ENCODE results near the gene PRTFDC1.

The PRTFDC1 gene

GRCh38 chr10:24968349-24968748, 15.9 kb upstream of the PRTFDC1 start:
- TF ChIP-seq CTCF (IDR thresholded peaks at IDR 0.05; ENCODE audit: low read depth, low read length, poor library complexity, severe bottlenecking) = no peak
- TF ChIP-seq EZH2phosphoT487 (IDR thresholded peaks at IDR 0.05; ENCODE audit: borderline replicate concordance, low read length) = no peak
- H3K9me3 ChIP-seq (ENCODE audit: control insufficient read depth, insufficient read depth, low read length) = no peaks in the 10 kb centered on the region
- H3K4me1 ChIP-seq (ENCODE audit: control insufficient read depth, low read length) = no peaks in the 10 kb centered on the region
- H3K27me3 ChIP-seq (ENCODE audit: control insufficient read depth, low read length) = 0 out of 2 replicates have a peak, but pooled peaks cover 2% of the 10 kb centered on the region
- no peaks in the 10 kb centered on the region for H3K36me3 ChIP-seq (ENCODE audit: control insufficient read depth, low read length)
- no peak overlapping the region for H3K27ac ChIP-seq (ENCODE audit: low read depth, low read length)
- H3K9me2 ChIP-seq (replicated peaks; ENCODE audit: control insufficient read depth, low read length) = no peaks in the 10 kb centered on the region
- H3F3A ChIP-seq (ENCODE audit: control insufficient read depth, insufficient read depth) = no peaks in the 10 kb centered on the region
- no peak overlapping the region for H3K4me3 ChIP-seq (ENCODE audit: low read length)
- H3K4me2 ChIP-seq (ENCODE audit: low read length) = no peak overlapping the region
- H3K79me2 ChIP-seq (ENCODE audit: control insufficient read depth, low read length) = no peaks in the 10 kb centered on the region
- no peaks in the 10 kb centered on the region for H4K20me1 ChIP-seq (ENCODE audit: control insufficient read depth, insufficient read depth, low read depth, low read length)

GRCh38 chr10:24966962-24967481, 14.6 kb upstream of the PRTFDC1 start:
- no peak for TF ChIP-seq EZH2phosphoT487 (IDR thresholded peaks at IDR 0.05; ENCODE audit: borderline replicate concordance, low read length)
- no peak for TF ChIP-seq CTCF (IDR thresholded peaks at IDR 0.05; ENCODE audit: low read depth, low read length, poor library complexity, severe bottlenecking)
- Histone ChIP-seq H4K20me1 (ENCODE audit: control insufficient read depth, insufficient read depth, low read depth, low read length) (no peaks in the 10 kb centered on the region), H3K27me3 (ENCODE audit: control insufficient read depth, low read length) (0 out of 2 replicates have a peak, but pooled peaks cover 5% of the 10 kb centered on the region), H3K9me3 (ENCODE audit: control insufficient read depth, insufficient read depth, low read length) (no peaks in the 10 kb centered on the region), H3K36me3 (ENCODE audit: control insufficient read depth, low read length) (no peaks in the 10 kb centered on the region), H3K4me1 (ENCODE audit: control insufficient read depth, low read length) (no peaks in the 10 kb centered on the region), H3K27ac (ENCODE audit: low read depth, low read length) (no peak overlapping the region), H3F3A (ENCODE audit: control insufficient read depth, insufficient read depth) (no peaks in the 10 kb centered on the region), H3K9me2 (replicated peaks; ENCODE audit: control insufficient read depth, low read length) (no peaks in the 10 kb centered on the region), H3K79me2 (ENCODE audit: control insufficient read depth, low read length) (no peaks in the 10 kb centered on the region), H3K4me2 (ENCODE audit: low read length) (no peak overlapping the region), H3K4me3 (ENCODE audit: low read length) (no peak overlapping the region)

GRCh38 chr10:24965051-24965450, 12.6 kb upstream of the PRTFDC1 start:
- Histone ChIP-seq H3K27ac (ENCODE audit: low read depth, low read length) (no peak overlapping the region), H3K36me3 (ENCODE audit: control insufficient read depth, low read length) (no peaks in the 10 kb centered on the region), H3K79me2 (ENCODE audit: control insufficient read depth, low read length) (no peaks in the 10 kb centered on the region), H3K4me2 (ENCODE audit: low read length) (no peak overlapping the region), H3K4me3 (ENCODE audit: low read length) (no peak overlapping the region), H3K9me3 (ENCODE audit: control insufficient read depth, insufficient read depth, low read length) (no peaks in the 10 kb centered on the region), H3K27me3 (ENCODE audit: control insufficient read depth, low read length) (0 out of 2 replicates have a peak, but pooled peaks cover 5% of the 10 kb centered on the region), H3F3A (ENCODE audit: control insufficient read depth, insufficient read depth) (no peaks in the 10 kb centered on the region), H4K20me1 (ENCODE audit: control insufficient read depth, insufficient read depth, low read depth, low read length) (no peaks in the 10 kb centered on the region), H3K4me1 (ENCODE audit: control insufficient read depth, low read length) (no peaks in the 10 kb centered on the region), H3K9me2 (replicated peaks; ENCODE audit: control insufficient read depth, low read length) (no peaks in the 10 kb centered on the region)
- no peak for TF ChIP-seq EZH2phosphoT487 (IDR thresholded peaks at IDR 0.05; ENCODE audit: borderline replicate concordance, low read length)
- no peak for TF ChIP-seq CTCF (IDR thresholded peaks at IDR 0.05; ENCODE audit: low read depth, low read length, poor library complexity, severe bottlenecking)

All from DOHH2 (cell line).